HepG2 (cell line): ENCODE measurements around the gene PDE3B. TPM values are rescaled to one million over a fixed set of nuclear protein-coding genes. Genes with fewer than 3 reads are reported as not detected.

Experiments used
- CAMTA2 ChIP-seq: sonication (generic); formaldehyde crosslinking; IDR thresholded peaks from 2 replicates; pipeline ENCODE4 v1.4.0; 2020; ENCODE audit warnings: mild to moderate bottlenecking, missing genetic modification reagents, borderline replicate concordance
- CSRNP1 ChIP-seq: sonication (generic); formaldehyde crosslinking; IDR thresholded peaks from 2 replicates; pipeline ENCODE4 v1.8.1; 2023; ENCODE audit warnings: mild to moderate bottlenecking, missing genetic modification reagents
- DPF2 ChIP-seq: sonication (generic); formaldehyde crosslinking; IDR thresholded peaks from 2 replicates; pipeline ENCODE4 v1.4.0; 2020; ENCODE audit warnings: mild to moderate bottlenecking, low read depth, missing genetic modification reagents, borderline replicate concordance
- FOXA3 ChIP-seq: IDR thresholded peaks from 2 replicates; pipeline ENCODE4 v1.6.1; 2016; ENCODE audit warnings: missing genetic modification reagents, missing compliant biosample characterization
- FOXO1 ChIP-seq: sonication (generic); formaldehyde crosslinking; IDR thresholded peaks from 2 replicates; pipeline ENCODE4 v1.4.0; 2020; ENCODE audit warnings: missing genetic modification reagents
- GPN1 ChIP-seq: sonication (generic); formaldehyde crosslinking; IDR thresholded peaks from 2 replicates; pipeline ENCODE4 v1.5.1; 2020; ENCODE audit warnings: missing genetic modification reagents, borderline replicate concordance
- IKZF1 ChIP-seq: fragments of 450-650 bp; IDR thresholded peaks from 2 replicates; pipeline ENCODE4 v1.7.1; 2016
- KDM4B ChIP-seq: sonication (generic); formaldehyde crosslinking; IDR thresholded peaks from 2 replicates; pipeline ENCODE4 v1.4.0; 2020; ENCODE audit warnings: missing genetic modification reagents
- MED1 ChIP-seq: sonication (generic); formaldehyde crosslinking; IDR thresholded peaks from 2 replicates; pipeline ENCODE4 v1.4.0; 2020; ENCODE audit warnings: missing genetic modification reagents
- MIXL1 ChIP-seq: IDR thresholded peaks from 2 replicates; pipeline ENCODE4 v1.6.1; 2016
- MLX ChIP-seq: IDR thresholded peaks from 2 replicates; pipeline ENCODE4 v1.6.1; 2016
- MXI1 ChIP-seq: IDR thresholded peaks from 3 replicates; pipeline ENCODE4 v1.6.1; 2012; ENCODE audit warnings: low read depth, low read length, inconsistent platforms, borderline replicate concordance
- NFKBIZ ChIP-seq: IDR thresholded peaks from 2 replicates; pipeline ENCODE4 v1.6.1; 2018; ENCODE audit warnings: missing genetic modification reagents, missing compliant biosample characterization
- NR2F1 ChIP-seq, 2 experiments: fragments of 450-650 bp in 1 of 2; formaldehyde crosslinking in 1 of 2; IDR thresholded peaks; 2 replicates each; pipeline versions ENCODE4 v1.5.0 to v1.6.1; 2016 to 2020; ENCODE audit warnings: mild to moderate bottlenecking in 1 of 2, missing compliant biosample characterization in 1 of 2, missing genetic modification reagents in 1 of 2, moderate library complexity in 1 of 2
- PHF5A ChIP-seq: IDR thresholded peaks from one replicate; pipeline ENCODE4 v1.6.1; 2018; ENCODE audit warnings: low read depth, missing genetic modification reagents; ENCODE audit not compliant: unreplicated experiment
- SMAD3 ChIP-seq: sonication (generic); formaldehyde crosslinking; IDR thresholded peaks from 2 replicates; pipeline ENCODE4 v1.4.0; 2020; ENCODE audit warnings: missing genetic modification reagents
- TERF1 ChIP-seq: sonication (generic); formaldehyde crosslinking; IDR thresholded peaks from 2 replicates; pipeline ENCODE4 v1.8.0; 2022; ENCODE audit warnings: mild to moderate bottlenecking, missing genetic modification reagents, moderate library complexity
- THAP11 ChIP-seq: IDR thresholded peaks from 2 replicates; pipeline ENCODE4 v1.6.1; 2016; ENCODE audit warnings: missing biosample characterization, missing genetic modification reagents
- TP53 ChIP-seq: sonication (generic); formaldehyde crosslinking; conservative IDR thresholded peaks from 2 replicates; pipeline ENCODE4 v1.4.0; 2020; ENCODE audit warnings: missing genetic modification reagents
- UBTF ChIP-seq: sonication (generic); formaldehyde crosslinking; IDR thresholded peaks from 2 replicates; pipeline ENCODE4 v1.4.0; 2020; ENCODE audit warnings: mild to moderate bottlenecking, missing genetic modification reagents
- ZFP37 ChIP-seq: sonication (generic); formaldehyde crosslinking; IDR thresholded peaks from 2 replicates; pipeline ENCODE4 v1.4.0; 2020; ENCODE audit warnings: missing genetic modification reagents, borderline replicate concordance
- ZNF263 ChIP-seq: sonication (generic); formaldehyde crosslinking; IDR thresholded peaks from 2 replicates; pipeline ENCODE4 v1.4.0; 2020; ENCODE audit warnings: missing genetic modification reagents
- ZNF367 ChIP-seq: sonication (generic); formaldehyde crosslinking; IDR thresholded peaks from 2 replicates; pipeline ENCODE4 v1.4.0; 2020; ENCODE audit warnings: missing genetic modification reagents, borderline replicate concordance
- ZNF792 ChIP-seq: IDR thresholded peaks from 2 replicates; pipeline ENCODE4 v1.6.1; 2016
- polyA plus RNA-seq, 8 experiments: library from polyadenylated mRNA; depleted of rRNA in 3 of 8; stranded (reverse) in 7 of 8; unstranded in 1 of 8; fragments of >200 nt; fragmentation: Illumina TruSeq in 4 of 8; extraction: Trizol in 4 of 8; gene quantifications; 2 replicates each; pipeline versions ENCODE4 v1.2.1 to v1.2.3, GENCODE V29; 2011 to 2016; ENCODE audit warnings: low read depth in 4 of 8, missing spikeins in 1 of 8, mixed read lengths in 1 of 8; ENCODE audit not compliant: insufficient read depth in 1 of 8
- total RNA-seq, 5 experiments: library from RNA; depleted of rRNA; stranded (reverse); fragments of >200 nt; fragmentation: Illumina TruSeq; extraction: Trizol; gene quantifications; 2 replicates each; pipeline ENCODE4 v1.2.3, GENCODE V29; 2016; ENCODE audit warnings: low read depth in 1 of 5

PDE3B gene
- total and polyA plus RNA-seq, 2 of the 13 experiments (the other 11 are each of a cell fraction or from before 2014, with no cell fraction given): 14.1 to 26.5 TPM

- TF ChIP-seq ZNF263 (CRISPR knock-in tag) (no peak), MXI1 (no peak), KDM4B (CRISPR knock-in tag) (no peak), UBTF (CRISPR knock-in tag) (peak; percentile 42; the same call in 1 of the 2 replicates), TERF1 (CRISPR knock-in tag) (no peak), THAP11 (CRISPR knock-in tag) (peak; percentile 37; the same call in 1 of the 2 replicates), ZFP37 (CRISPR knock-in tag) (no peak), CSRNP1 (no peak), NR2F1 (CRISPR knock-in tag; IDR thresholded peaks at IDR 0.05) (no peak), ZNF367 (CRISPR knock-in tag) (no peak), FOXA3 (CRISPR knock-in tag) (peak; percentile 67), DPF2 (CRISPR knock-in tag) (no peak), GPN1 (CRISPR knock-in tag) (no peak), SMAD3 (no peak), MED1 (0 out of 2 replicates have a peak, but pooled peaks have one; percentile 20), FOXO1 (CRISPR knock-in tag) (no peak), PHF5A (CRISPR knock-in tag) (no peak), MLX (CRISPR knock-in tag) (no peak), IKZF1 (no peak), NFKBIZ (CRISPR knock-in tag) (no peak), ZNF792 (CRISPR knock-in tag) (0 out of 2 replicates have a peak, but pooled peaks have one; percentile 14), CAMTA2 (CRISPR knock-in tag) (no peak), TP53 (CRISPR knock-in tag) (no peak), MIXL1 (CRISPR knock-in tag) (0 out of 2 replicates have a peak, but pooled peaks have one; percentile 13)
Measured at GRCh38 chr11:14892036-14892556, 248.5 kb downstream of the PDE3B start, which contains the start of gene CYP2R1 (continued).
